HepG2 (cell line): ENCODE data around the gene SMKR1. TPM values are rescaled to one million over a fixed set of nuclear protein-coding genes. Genes with fewer than 3 reads are reported as not detected.
A peak's percentile ranks its signal among the peaks of the same experiment; 100 is the strongest.

ENCODE experiments used
- ATAC-seq: fragments of 200-7000 bp; cut with Tn5 transposase; 3 replicates; pipeline ENCODE4 v1.9.1; 2020; ENCODE audit warnings: mild to moderate bottlenecking, moderate library complexity
- BruUV-seq: library from RNA; stranded (reverse); fragments of 400-500 nt; replicated peaks from 2 replicates; lab custom pipeline; 2021; lab: Mats Ljungman, UMichigan
- CTCF ChIA-PET: fragments of 300-600 bp; formaldehyde crosslinking; extraction: SDS; loops from one replicate; lab custom pipeline; 2021; ENCODE audit warnings: low total read pairs, inconsistent platforms, low intra/inter-chr PET ratio; lab: Yijun Ruan, JAX
- POLR2A ChIA-PET: fragments of 350-600 bp; sonication (Branson Sonifier 250); formaldehyde crosslinking; loops from one replicate; lab custom pipeline; 2020; ENCODE audit warnings: antibody characterized with exemption, inconsistent platforms; lab: Yijun Ruan, JAX
- DNase-seq: peaks from one replicate; pipeline ENCODE4 v3.0.0-alpha.2; 2015; ENCODE audit warnings: low spot score
- FAIRE-seq: peaks from 3 replicates; lab custom pipeline; 2011; peaks lifted over from hg19 to GRCh38; lab: Jason Lieb, UNC
- H2AFZ ChIP-seq: one replicate; pipeline ENCODE4 v1.6.1; 2011; ENCODE audit warnings: low read length, inconsistent platforms
- H3K27ac ChIP-seq: fragments of 300-600 bp; 3 replicates; pipeline ENCODE4 v1.8.0; 2011; ENCODE audit warnings: mixed run types, mild to moderate bottlenecking, mixed read lengths, low read length, inconsistent platforms; ENCODE audit not compliant: insufficient read depth; ENCODE audit errors: extremely low read length
- H3K27me3 ChIP-seq, 2 experiments: fragments of 200-600 bp in 1 of 2; 2 replicates in 1 of 2; 3 replicates in 1 of 2; pipeline versions ENCODE4 v1.6.0 to v1.8.0; 2011; ENCODE audit warnings: low read length in 2 of 2, mild to moderate bottlenecking in 2 of 2, moderate library complexity in 2 of 2, inconsistent platforms in 1 of 2; ENCODE audit not compliant: insufficient read depth in 2 of 2, control insufficient read depth in 1 of 2
- H3K36me3 ChIP-seq, 2 experiments: fragments of 200-600 bp in 1 of 2; replicated peaks in 1 of 2; 2 replicates in 1 of 2; 3 replicates in 1 of 2; pipeline versions ENCODE4 v1.5.1 to v1.8.0; 2011; ENCODE audit warnings: low read length in 2 of 2, inconsistent platforms in 1 of 2; ENCODE audit not compliant: insufficient read depth in 2 of 2, control insufficient read depth in 1 of 2
- H3K4me1 ChIP-seq: 2 replicates; pipeline ENCODE4 v1.5.1; 2012; ENCODE audit warnings: low read length, inconsistent platforms; ENCODE audit not compliant: insufficient read depth
- H3K4me2 ChIP-seq: 2 replicates; pipeline ENCODE4 v1.6.0; 2011; ENCODE audit warnings: low read depth, low read length, inconsistent platforms
- H3K4me3 ChIP-seq, 3 experiments: fragments of 200-600 bp in 1 of 3; sonication (generic), shearing (Covaris generic) in 1 of 3; replicated peaks in 1 of 3; 2 replicates each; pipeline ENCODE4 v1.5.1; 2011 to 2016; ENCODE audit warnings: low read length in 3 of 3, inconsistent platforms in 2 of 3, low read depth in 2 of 3, mild to moderate bottlenecking in 2 of 3, control low read depth in 1 of 3, mixed read lengths in 1 of 3; ENCODE audit not compliant: insufficient read depth in 1 of 3
- H3K79me2 ChIP-seq: one replicate; pipeline ENCODE4 v1.6.1; 2011; ENCODE audit warnings: low read length, inconsistent platforms; ENCODE audit not compliant: insufficient read depth
- H3K9ac ChIP-seq: 2 replicates; pipeline ENCODE4 v1.6.0; 2011; ENCODE audit warnings: mild to moderate bottlenecking, low read depth, low read length, inconsistent platforms; ENCODE audit not compliant: insufficient read depth
- H3K9me3 ChIP-seq: 2 replicates; pipeline ENCODE4 v1.5.1; 2012; ENCODE audit warnings: mild to moderate bottlenecking, low read length
- H4K20me1 ChIP-seq: 2 replicates; pipeline ENCODE4 v1.6.0; 2011; ENCODE audit warnings: inconsistent platforms, mild to moderate bottlenecking, low read length, moderate library complexity; ENCODE audit not compliant: insufficient read depth
- HNF4A ChIP-seq: sonication (generic); formaldehyde crosslinking; IDR thresholded peaks from 2 replicates; pipeline ENCODE4 v1.4.0; 2020; ENCODE audit warnings: missing genetic modification reagents
- KDM1A ChIP-seq: IDR thresholded peaks from 2 replicates; pipeline ENCODE4 v1.6.1; 2016; ENCODE audit warnings: missing compliant biosample characterization
- ZC3H4 ChIP-seq: sonication (generic); formaldehyde crosslinking; IDR thresholded peaks from 2 replicates; pipeline ENCODE4 v1.4.0; 2020; ENCODE audit warnings: missing genetic modification reagents, borderline replicate concordance
- ZNF276 ChIP-seq: sonication (generic); formaldehyde crosslinking; IDR thresholded peaks from 2 replicates; pipeline ENCODE4 v1.4.0; 2020; ENCODE audit warnings: mild to moderate bottlenecking, low read depth, missing genetic modification reagents
- ZNF720 ChIP-seq: sonication (generic); formaldehyde crosslinking; IDR thresholded peaks from 2 replicates; pipeline ENCODE4 v1.4.0; 2020; ENCODE audit warnings: missing genetic modification reagents
- ZSCAN25 ChIP-seq: sonication (generic); formaldehyde crosslinking; IDR thresholded peaks from 2 replicates; pipeline ENCODE4 v1.8.0; 2022; ENCODE audit warnings: mild to moderate bottlenecking, missing genetic modification reagents
- WGBS: methylation state at CpG from one replicate; pipeline ENCODE4 v1.1.6; 2017; ENCODE audit warnings: low lambda C conversion rate; 5-methylcytosine and 5-hydroxymethylcytosine counted together
- in situ Hi-C: cut with HindIII; loops from 2 replicates; pipeline ENCODE4 v1.10.0; 2017; ENCODE audit warnings: low pct_unique_long_range_greater_than_20kb; ENCODE audit not compliant: extremely low pct_ligation_motif_present
- intact Hi-C: fragments of 100-400 bp; cut with micrococcal nuclease; formaldehyde crosslinking; loops from one replicate; pipeline ENCODE4 v1.10.0; 2022; ENCODE audit not compliant: unreplicated experiment
- polyA plus RNA-seq, 8 experiments: library from polyadenylated mRNA; depleted of rRNA in 3 of 8; stranded (reverse) in 7 of 8; unstranded in 1 of 8; fragments of >200 nt; fragmentation: Illumina TruSeq in 4 of 8; extraction: Trizol in 4 of 8; gene quantifications; 2 replicates each; pipeline versions ENCODE4 v1.2.1 to v1.2.3, GENCODE V29; 2011 to 2016; ENCODE audit warnings: low read depth in 4 of 8, missing spikeins in 1 of 8, mixed read lengths in 1 of 8; ENCODE audit not compliant: insufficient read depth in 1 of 8
- total RNA-seq, 5 experiments: library from RNA; depleted of rRNA; stranded (reverse); fragments of >200 nt; fragmentation: Illumina TruSeq; extraction: Trizol; gene quantifications; 2 replicates each; pipeline ENCODE4 v1.2.3, GENCODE V29; 2016; ENCODE audit warnings: low read depth in 1 of 5

Gene SMKR1
- total and polyA plus RNA-seq, 2 of the 13 experiments (the other 11 are each of a cell fraction or from before 2014, with no cell fraction given), result 0.07 TPM; not detected in 1

- Histone ChIP-seq H3K27ac (no peak overlapping the region), H3K36me3 (no peaks in the 10 kb centered on the region), H3K9ac (no peak overlapping the region), H3K4me1 (peaks cover 33% of the 10 kb centered on the region), H3K27me3 (peaks cover 2 to 10% of the 10 kb centered on the region in 2 experiments; a peak in 3 of 5 replicates), H4K20me1 (no peaks in the 10 kb centered on the region), H3K4me3 (no peak overlapping the region), H3K4me2 (no peak overlapping the region), H2AFZ (no peak overlapping the region), H3K79me2 (no peaks in the 10 kb centered on the region), H3K9me3 (no peaks in the 10 kb centered on the region)
- TF ChIP-seq HNF4A (CRISPR knock-in tag) (peak; percentile 24; the same call in 1 of the 2 replicates), ZSCAN25 (CRISPR knock-in tag) (0 out of 2 replicates have a peak, but pooled peaks have one; percentile 34), ZC3H4 (CRISPR knock-in tag) (no peak)
- in situ Hi-C loops (no loop called here), intact Hi-C loops (no loop called here)
- CTCF ChIA-PET, result no interaction called here
- FAIRE-seq, result no peak
- 14% methylated on average over 4 of the region's 4 CpGs for WGBS
- BruUV-seq, result no TSS peak
- POLR2A ChIA-PET, result no interaction called here
- ATAC-seq, result peak; percentile 45
- DNase-seq, result no peak
These were observed 5.2 kb upstream of the SMKR1 start for GRCh38 chr7:129497156-129497555.

GRCh38 chr7:129498021-129498420, 4.3 kb upstream of the SMKR1 start:
- TF ChIP-seq ZSCAN25 (CRISPR knock-in tag), result no peak
- no peak for TF ChIP-seq ZNF276 (CRISPR knock-in tag)
- no peak for TF ChIP-seq ZNF720 (CRISPR knock-in tag)
- TF ChIP-seq KDM1A (CRISPR knock-in tag), result no peak
- ChIA-PET CTCF (no interaction called here), POLR2A (no interaction called here)
- Histone ChIP-seq H3K9ac (no peak overlapping the region), H4K20me1 (no peaks in the 10 kb centered on the region), H3K9me3 (no peaks in the 10 kb centered on the region), H2AFZ (no peak overlapping the region), H3K27me3 (peaks cover 2 to 17% of the 10 kb centered on the region in 2 experiments; a peak in 4 of 5 replicates), H3K36me3 (no peaks in the 10 kb centered on the region), H3K79me2 (no peaks in the 10 kb centered on the region), H3K27ac (no peak overlapping the region), H3K4me2 (no peak overlapping the region), H3K4me1 (peaks cover 37% of the 10 kb centered on the region), H3K4me3 (no peak overlapping the region)
- ATAC-seq (no peak), FAIRE-seq (no peak), DNase-seq (no peak)
- WGBS, result 92% methylated on average over 1 of the region's 1 CpG
- in situ Hi-C loops, result no loop called here
- intact Hi-C loops, result no loop called here
- BruUV-seq, result no TSS peak
